ENCODE data around the gene TYSND1.

Gene TYSND1

GRCh38 chr10:70142555-70142954, 3.9 kb downstream of the TYSND1 start:
- DNase-seq (ENCODE audit: low spot score) (no peak), ATAC-seq (ENCODE audit: low read depth) (no peak)
- peaks cover 20% of the 10 kb centered on the region for H3K4me1 ChIP-seq (ENCODE audit: insufficient read depth, poor library complexity, severe bottlenecking)
- H3K4me3 ChIP-seq (ENCODE audit: severe bottlenecking), result no peak overlapping the region
- H3K27ac ChIP-seq (ENCODE audit: poor library complexity, severe bottlenecking), result no peak overlapping the region
- H3K27me3 ChIP-seq (ENCODE audit: insufficient read depth, poor library complexity, severe bottlenecking), result no peaks in the 10 kb centered on the region
- peaks cover 4% of the 10 kb centered on the region for H3K36me3 ChIP-seq (ENCODE audit: low read depth)
- H3K9me3 ChIP-seq (ENCODE audit: severe bottlenecking), result no peaks in the 10 kb centered on the region
- no peak for TF ChIP-seq CTCF (IDR thresholded peaks at IDR 0.05; ENCODE audit: poor library complexity, severe bottlenecking)

GRCh38 chr10:70140297-70140696, 6.2 kb downstream of the TYSND1 start:
- Histone ChIP-seq H3K4me3 (ENCODE audit: severe bottlenecking) (no peak overlapping the region), H3K27me3 (ENCODE audit: insufficient read depth, poor library complexity, severe bottlenecking) (no peaks in the 10 kb centered on the region), H3K36me3 (ENCODE audit: low read depth) (no peaks in the 10 kb centered on the region), H3K27ac (ENCODE audit: poor library complexity, severe bottlenecking) (no peak overlapping the region), H3K9me3 (ENCODE audit: severe bottlenecking) (no peaks in the 10 kb centered on the region), H3K4me1 (ENCODE audit: insufficient read depth, poor library complexity, severe bottlenecking) (peaks cover 12% of the 10 kb centered on the region)
- no peak for TF ChIP-seq CTCF (IDR thresholded peaks at IDR 0.05; ENCODE audit: poor library complexity, severe bottlenecking)
- ATAC-seq (ENCODE audit: low read depth) (no peak), DNase-seq (ENCODE audit: low spot score) (no peak)

DNA sequence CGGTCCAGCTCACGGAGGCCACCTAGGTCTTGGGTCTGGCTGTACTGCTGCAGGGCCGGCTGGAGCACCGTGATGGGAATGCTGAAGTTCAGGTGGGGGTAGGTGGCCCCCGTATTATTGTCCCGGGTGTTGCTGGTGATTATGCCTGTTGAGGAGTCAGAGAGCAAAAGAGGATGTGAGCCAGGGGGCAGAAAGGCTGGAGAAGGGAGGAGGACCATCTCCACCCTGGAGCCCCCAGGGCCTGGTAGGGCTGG, 6.6 kb downstream of the TYSND1 start:
- Histone ChIP-seq H3K4me3 (ENCODE audit: severe bottlenecking) (no peak overlapping the region), H3K36me3 (ENCODE audit: low read depth) (no peaks in the 10 kb centered on the region), H3K27me3 (ENCODE audit: insufficient read depth, poor library complexity, severe bottlenecking) (no peaks in the 10 kb centered on the region), H3K4me1 (ENCODE audit: insufficient read depth, poor library complexity, severe bottlenecking) (peaks cover 10% of the 10 kb centered on the region), H3K27ac (ENCODE audit: poor library complexity, severe bottlenecking) (no peak overlapping the region), H3K9me3 (ENCODE audit: severe bottlenecking) (no peaks in the 10 kb centered on the region)
- no peak for ATAC-seq (ENCODE audit: low read depth)
- no peak for TF ChIP-seq CTCF (IDR thresholded peaks at IDR 0.05; ENCODE audit: poor library complexity, severe bottlenecking)
- DNase-seq (ENCODE audit: low spot score), result no peak

DNA sequence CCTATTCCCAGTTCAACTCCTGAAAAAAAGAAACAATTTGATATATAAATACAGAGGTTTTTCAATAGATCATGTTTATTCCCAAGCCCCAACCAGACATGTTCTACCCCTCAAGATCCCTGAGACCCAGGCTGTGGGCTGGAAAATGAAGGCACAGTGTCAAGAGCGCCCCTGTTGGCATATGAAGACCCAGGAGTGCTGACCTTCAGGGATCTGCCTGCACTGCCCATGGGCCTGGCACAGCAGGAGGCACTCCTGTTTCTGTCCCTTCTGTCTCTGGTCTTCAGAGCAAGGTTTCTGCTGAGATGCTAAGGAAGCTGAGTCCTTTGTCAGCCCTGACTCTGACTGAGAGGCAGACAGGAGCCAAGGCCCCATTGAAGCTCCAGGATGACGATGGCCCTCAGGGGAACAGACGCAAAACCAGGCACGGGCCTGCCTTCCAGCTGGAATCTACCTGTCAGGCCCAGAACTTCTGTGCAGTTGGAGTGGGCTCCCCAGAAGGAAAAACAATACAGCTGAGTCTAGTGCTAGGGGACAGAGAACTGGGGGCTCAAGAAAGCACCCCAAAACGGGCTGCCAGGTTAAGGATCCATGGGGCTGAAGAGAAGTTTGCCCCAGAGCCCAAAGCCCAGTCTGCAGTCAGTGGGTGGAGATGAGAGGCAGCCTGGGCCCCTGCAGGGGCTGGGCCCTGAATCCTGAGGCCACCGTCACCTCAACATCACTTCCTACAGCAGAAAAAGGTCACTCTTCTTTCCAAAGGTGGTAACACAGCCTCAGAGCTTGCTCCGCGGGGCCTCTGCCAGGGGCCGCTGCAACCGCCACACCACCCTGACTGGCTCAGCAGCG, 7.1 kb downstream of the TYSND1 start:
- TF ChIP-seq CTCF (IDR thresholded peaks at IDR 0.05; ENCODE audit: poor library complexity, severe bottlenecking), result no peak
- Histone ChIP-seq H3K27ac (ENCODE audit: poor library complexity, severe bottlenecking) (peak overlapping the region; percentile 25), H3K27me3 (ENCODE audit: insufficient read depth, poor library complexity, severe bottlenecking) (no peaks in the 10 kb centered on the region), H3K4me3 (ENCODE audit: severe bottlenecking) (no peak overlapping the region), H3K4me1 (ENCODE audit: insufficient read depth, poor library complexity, severe bottlenecking) (peaks cover 9% of the 10 kb centered on the region), H3K36me3 (ENCODE audit: low read depth) (no peaks in the 10 kb centered on the region), H3K9me3 (ENCODE audit: severe bottlenecking) (no peaks in the 10 kb centered on the region)
- DNase-seq (ENCODE audit: low spot score), result no peak
- ATAC-seq (ENCODE audit: low read depth), result no peak
